Measurements from ENCODE around the gene ABLIM2.

- TF ChIP-seq CREB1 (IDR thresholded peaks at IDR 0.05; ENCODE audit: low read depth) = no peak
- TF ChIP-seq CTCF (IDR thresholded peaks at IDR 0.05 in 2 of 3, conservative IDR thresholded peaks at IDR 0.05 in 1 of 3; ENCODE audit: control insufficient read depth in 2 of 3, extremely low read depth in 1 of 3, insufficient read depth in 1 of 3, low read depth in 3 of 3, low read length in 3 of 3) = no peak
- TF ChIP-seq POLR2A (IDR thresholded peaks at IDR 0.05; ENCODE audit: low read depth, low read length) = no peak
- no peak for TF ChIP-seq TAF1 (IDR thresholded peaks at IDR 0.05; ENCODE audit: borderline replicate concordance, low read depth, low read length)
- TF ChIP-seq PAX5 (IDR thresholded peaks at IDR 0.05; ENCODE audit: borderline replicate concordance, low read depth, low read length) = no peak
- TF ChIP-seq NFYB (IDR thresholded peaks at IDR 0.05; ENCODE audit: insufficient read depth, low read depth, low read length) = no peak
- no peak for TF ChIP-seq RBBP5 (conservative IDR thresholded peaks at IDR 0.05)
- TF ChIP-seq GABPA (IDR thresholded peaks at IDR 0.05; ENCODE audit: low read depth) = no peak
- no peak for TF ChIP-seq REST (IDR thresholded peaks at IDR 0.05; ENCODE audit: low read depth, low read length)
These were observed 77.9 kb downstream of the ABLIM2 start for GRCh38 chr4:8080754-8081065.
